NCI-H345 (cell line): ENCODE results near the gene SMPD4.
"Not testable (repeated sequence)": the region's sequence is repeated elsewhere in the genome, so short reads cannot be mapped to it uniquely, and the experiment has no call there.

Experiments used
- DNase-seq: peaks from one replicate; lab custom pipeline; 2025; lab: John Stamatoyannopoulos, UW

SMPD4 gene

GRCh38 chr2:130187859-130188792 lies 6.7 kb upstream of the SMPD4 start:
- DNase-seq: not testable (repeated sequence)

- DNase-seq: no peak
Observed at GRCh38 chr2:130187268-130187667, 5.9 kb upstream of the SMPD4 start.

GRCh38 chr2:130186391-130186790 lies 5.0 kb upstream of the SMPD4 start:
- DNase-seq: no peak

- DNase-seq: no peak
Observed at GRCh38 chr2:130185896-130186295, 4.5 kb upstream of the SMPD4 start.

GRCh38 chr2:130185436-130185835 lies 4.0 kb upstream of the SMPD4 start:
- no peak for DNase-seq

- no peak for DNase-seq
Observed at GRCh38 chr2:130183512-130184373, 2.3 kb upstream of the SMPD4 start.

GRCh38 chr2:130182826-130183511 lies 1.6 kb upstream of the SMPD4 start:
- not testable (repeated sequence) for DNase-seq

GRCh38 chr2:130181880-130182682 lies 679 bp upstream of the SMPD4 start, which contains the start of gene MZT2B:
MZT2B (plus strand) TSS chr2:130182262; CDS start chr2:130182283, 21 bp downstream.
- peak; percentile 88 for DNase-seq

GRCh38 chr2:130180404-130181324 lies 738 bp downstream of the SMPD4 start:
- DNase-seq: not testable (repeated sequence)

GRCh38 chr2:130174866-130175265 lies 6.5 kb downstream of the SMPD4 start:
- not testable (repeated sequence) for DNase-seq

- no peak for DNase-seq
Observed at GRCh38 chr2:130169896-130170295, 11.5 kb downstream of the SMPD4 start.

GRCh38 chr2:130169163-130169562 lies 12.2 kb downstream of the SMPD4 start:
- not testable (repeated sequence) for DNase-seq

GRCh38 chr2:130166611-130167010 lies 14.8 kb downstream of the SMPD4 start:
- DNase-seq: not testable (repeated sequence)

GRCh38 chr2:130165293-130166016 lies 15.9 kb downstream of the SMPD4 start:
- no peak for DNase-seq

GRCh38 chr2:130162968-130163367 lies 18.4 kb downstream of the SMPD4 start:
- no peak for DNase-seq

GRCh38 chr2:130162486-130162885 lies 18.9 kb downstream of the SMPD4 start:
- DNase-seq: not testable (repeated sequence)

GRCh38 chr2:130160838-130161705 lies 20.3 kb downstream of the SMPD4 start:
- not testable (repeated sequence) for DNase-seq

GRCh38 chr2:130160131-130160530 lies 21.3 kb downstream of the SMPD4 start:
- DNase-seq: no peak
